Activated CD8-positive, alpha-beta memory T cell treated with anti-CD3 and anti-CD28 coated beads, Interleukin-2, amount 50 U/mL, for 48 hours (primary cell): Measurements from ENCODE around the gene VAPB.

ENCODE experiments used
- DNase-seq: peaks from one replicate; pipeline ENCODE4 v3.0.0-alpha.2; 2020

Gene VAPB

DNA sequence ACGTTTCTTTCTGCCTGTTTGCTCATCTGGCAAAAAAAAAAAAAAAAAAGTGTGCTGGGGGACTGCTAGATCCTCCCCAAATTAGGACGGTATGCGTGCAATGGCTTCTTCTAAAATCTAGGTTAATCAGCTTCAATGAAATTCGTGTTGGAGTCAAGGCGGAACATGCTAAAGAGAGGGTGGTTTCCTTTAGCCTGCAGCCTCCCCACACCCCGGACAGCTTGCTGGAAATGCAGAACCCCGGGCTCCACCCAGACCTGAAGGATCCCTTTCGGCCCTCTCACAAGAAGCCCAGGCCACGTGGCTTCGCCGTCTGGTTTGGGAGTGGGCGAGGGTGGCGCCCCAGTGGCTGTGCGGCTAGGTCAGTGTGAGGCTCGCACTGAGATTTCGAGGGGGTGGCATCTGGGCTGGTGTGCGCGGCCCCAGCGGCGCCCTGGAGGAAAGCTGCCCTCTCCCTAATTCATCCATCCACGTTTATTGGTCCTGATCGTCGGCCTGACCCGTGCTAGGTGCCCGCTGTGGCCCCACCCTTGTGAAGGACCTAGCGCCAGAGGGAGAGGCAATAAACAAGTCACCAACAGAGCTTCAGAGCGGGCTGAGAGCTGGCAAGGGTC is 77.2 kb downstream of the VAPB start:
- DNase-seq, result no peak

DNA sequence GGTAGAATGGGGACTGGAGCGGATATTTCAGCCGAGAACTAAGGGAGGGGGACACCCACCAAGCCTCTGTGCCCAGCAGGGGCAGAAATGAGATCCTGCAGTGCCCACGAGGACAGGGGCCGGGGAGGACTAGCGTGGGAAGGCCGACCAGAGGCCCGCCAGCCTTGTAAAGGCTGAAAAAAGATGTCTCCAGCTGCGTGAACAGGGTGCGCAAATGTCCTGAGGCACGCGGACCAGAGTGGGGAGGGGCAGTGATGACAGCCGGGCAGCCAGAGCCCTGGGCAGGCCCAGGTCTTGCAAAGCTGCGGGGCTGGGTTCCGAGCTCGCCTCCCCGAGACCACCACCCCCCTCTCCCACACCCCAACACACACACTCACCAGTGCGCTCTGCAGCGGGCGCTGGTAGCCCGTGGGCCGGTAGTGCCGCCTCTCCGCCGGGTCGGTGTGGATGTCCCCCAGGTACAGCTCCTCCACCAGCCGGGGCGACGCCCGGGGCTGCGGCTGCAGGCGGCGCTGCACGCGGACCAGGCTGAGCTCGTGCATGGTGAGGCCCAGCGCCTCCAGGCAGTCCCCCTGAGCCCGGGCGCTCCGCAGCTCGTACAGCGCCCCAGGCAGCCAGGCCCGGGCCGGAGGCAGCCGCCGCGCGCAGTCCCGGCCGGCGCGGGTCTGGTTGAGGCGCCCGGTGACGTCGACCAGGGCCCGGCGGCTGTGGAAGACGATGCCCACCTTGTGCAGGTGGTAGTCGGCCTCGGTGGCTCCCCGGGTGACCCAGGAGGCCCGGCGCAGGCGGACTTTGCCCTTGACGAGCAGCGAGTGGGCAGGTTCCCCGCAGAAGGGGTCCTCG is 77.9 kb downstream of the VAPB start:
- DNase-seq, result no peak

DNA sequence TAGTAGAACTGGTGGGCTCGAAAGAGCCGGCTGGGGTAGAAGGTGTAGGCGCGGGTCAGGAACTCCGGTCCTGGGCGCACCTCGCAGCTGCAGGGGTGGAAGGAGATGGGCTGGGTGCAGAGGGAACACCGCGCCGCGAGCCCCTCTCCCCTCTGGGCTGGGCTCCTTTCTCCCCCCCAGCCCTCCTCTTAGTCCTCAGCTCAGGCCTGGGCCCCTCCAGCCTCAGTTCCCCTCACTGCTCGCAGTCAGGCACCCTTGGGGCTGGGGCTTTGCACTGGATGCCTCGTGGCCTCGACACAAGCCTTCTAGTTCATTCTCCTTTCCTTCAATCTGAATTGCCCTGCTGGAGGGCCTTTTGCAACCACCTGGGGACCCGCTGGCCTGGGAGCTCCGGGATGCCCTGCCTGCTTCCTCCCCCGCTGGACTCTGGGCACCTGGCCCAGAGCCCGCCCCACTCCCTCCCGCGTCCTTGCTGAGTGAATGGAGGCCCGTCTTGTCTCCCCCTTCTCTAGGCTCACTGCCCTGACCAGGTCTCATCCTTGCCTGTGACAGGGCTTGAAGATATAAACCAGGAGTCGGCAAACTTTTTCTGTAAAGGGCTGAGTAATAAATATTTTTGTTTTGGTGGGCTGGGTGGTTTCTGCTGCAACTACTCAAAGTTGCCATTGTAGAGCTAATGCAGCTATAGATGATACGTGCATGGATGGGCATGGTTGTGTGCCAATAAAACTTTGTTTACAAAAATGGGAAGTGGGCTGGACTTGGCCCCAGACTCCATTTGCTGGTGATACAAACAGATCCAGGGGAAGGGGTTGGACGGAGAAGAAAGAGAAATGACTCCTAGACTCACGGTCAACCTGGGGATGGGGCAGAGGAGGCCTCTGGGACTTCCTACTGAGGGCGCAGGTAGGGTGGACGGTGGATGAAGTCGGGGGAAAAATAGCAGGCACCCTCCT is 78.8 kb downstream of the VAPB start:
- DNase-seq, result no peak

DNA sequence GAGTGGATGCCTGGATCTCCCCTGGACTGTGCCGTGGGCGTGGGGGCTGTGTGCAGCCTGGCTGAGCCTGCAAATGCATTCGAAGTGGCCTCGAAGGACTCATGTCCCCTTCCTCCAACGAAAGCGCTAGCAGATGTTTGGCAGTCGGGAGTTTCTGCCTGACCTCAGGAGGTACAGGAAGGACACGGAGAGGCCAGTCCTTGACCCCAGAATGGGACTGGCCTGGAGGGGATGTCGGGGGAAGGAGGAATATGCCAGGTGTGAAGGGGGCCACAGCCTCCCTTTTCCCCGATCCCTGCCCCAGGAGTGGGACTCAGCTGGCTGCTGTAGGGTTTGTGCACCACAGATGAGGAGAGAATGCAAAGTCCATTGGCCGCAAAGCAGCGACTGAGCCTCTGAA is 80.6 kb downstream of the VAPB start:
- no peak for DNase-seq

DNA sequence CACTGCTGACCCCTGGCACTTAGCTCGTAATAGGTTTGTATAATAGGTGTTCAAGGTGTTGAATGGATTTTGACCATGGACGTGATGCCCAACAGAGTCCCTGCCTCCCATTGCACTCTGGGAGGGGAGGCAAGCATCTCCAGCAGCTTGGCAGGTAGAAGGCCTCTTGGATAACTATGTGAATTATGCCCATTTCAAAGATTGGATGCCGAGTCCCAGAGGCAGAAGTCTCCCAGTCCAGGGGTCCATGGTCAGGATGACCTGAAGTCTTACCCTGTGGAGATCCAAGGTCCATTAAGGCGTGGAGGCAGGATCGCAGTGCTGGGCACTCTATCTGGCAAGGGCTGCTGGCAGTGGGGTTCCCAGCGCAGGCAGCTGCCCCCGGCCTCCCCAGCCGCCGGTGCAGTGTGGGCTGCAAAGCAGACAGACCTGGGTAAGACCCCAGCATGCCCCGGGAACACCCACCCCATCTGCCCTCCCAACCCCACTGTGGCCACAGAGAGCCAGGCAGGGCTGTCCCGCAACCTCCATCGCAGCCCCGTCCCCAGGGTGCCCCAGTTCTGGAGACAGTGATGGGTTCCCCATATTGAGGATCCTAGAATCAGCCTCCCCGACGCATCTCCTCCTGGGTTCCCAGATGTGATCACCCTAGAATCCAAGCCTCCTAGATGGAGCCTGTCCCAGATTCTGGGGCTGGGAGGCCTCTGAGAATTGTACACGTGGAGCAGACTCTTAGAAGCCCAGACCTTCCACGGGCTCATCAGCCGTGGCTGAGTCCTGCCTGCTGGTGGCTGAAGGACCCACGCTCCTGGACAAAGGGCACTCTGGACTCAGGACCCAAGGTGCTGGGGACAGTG is 81.5 kb downstream of the VAPB start:
- DNase-seq, result no peak

DNA sequence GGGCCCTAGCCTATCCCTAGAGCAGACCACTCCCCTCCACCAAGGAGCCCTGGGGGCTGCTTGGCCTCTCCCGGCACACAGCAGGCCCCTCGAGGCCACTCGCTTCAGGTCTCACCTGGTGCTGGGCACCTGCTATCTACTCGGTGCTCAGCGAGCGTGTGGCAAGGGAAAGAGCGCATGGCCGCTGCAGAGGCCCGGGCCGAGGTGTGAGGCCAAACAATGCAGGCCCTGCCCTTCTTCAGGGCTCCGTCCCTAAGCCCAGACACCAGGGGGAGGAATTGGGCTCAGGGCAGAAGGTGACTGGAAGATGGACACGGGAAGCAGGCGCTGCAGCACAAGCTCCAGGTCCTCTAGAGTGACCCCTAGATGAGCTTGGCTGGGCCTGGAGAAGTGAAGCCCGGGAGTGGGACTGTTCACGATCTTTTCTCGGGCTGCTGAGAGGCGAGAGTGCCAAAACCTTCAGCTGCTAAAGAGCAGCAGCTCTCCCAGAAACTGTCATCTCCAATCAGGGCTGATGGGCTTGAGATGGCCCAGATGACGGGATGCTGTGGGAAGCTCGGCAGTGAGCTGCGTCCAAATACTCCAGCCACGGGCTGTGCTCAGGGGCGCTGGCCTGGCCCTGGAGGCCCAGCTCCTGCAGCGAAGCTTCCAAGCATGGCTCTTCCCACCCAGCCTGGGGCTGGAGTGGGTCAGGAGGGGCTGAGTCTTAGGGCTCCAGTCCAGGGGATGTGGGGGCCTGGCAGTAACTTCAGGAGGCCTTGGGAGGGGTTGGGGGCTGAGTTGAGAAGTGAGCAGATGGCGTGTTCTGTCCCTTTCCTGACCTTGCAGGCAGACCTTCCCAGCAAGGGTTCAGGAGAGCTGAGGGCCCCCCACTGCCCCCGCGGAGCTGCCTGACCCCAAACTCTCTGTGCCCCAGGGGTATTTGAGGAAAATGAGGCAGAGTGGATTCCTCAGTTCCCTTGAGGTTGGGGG is 82.5 kb downstream of the VAPB start:
- DNase-seq, result no peak

DNA sequence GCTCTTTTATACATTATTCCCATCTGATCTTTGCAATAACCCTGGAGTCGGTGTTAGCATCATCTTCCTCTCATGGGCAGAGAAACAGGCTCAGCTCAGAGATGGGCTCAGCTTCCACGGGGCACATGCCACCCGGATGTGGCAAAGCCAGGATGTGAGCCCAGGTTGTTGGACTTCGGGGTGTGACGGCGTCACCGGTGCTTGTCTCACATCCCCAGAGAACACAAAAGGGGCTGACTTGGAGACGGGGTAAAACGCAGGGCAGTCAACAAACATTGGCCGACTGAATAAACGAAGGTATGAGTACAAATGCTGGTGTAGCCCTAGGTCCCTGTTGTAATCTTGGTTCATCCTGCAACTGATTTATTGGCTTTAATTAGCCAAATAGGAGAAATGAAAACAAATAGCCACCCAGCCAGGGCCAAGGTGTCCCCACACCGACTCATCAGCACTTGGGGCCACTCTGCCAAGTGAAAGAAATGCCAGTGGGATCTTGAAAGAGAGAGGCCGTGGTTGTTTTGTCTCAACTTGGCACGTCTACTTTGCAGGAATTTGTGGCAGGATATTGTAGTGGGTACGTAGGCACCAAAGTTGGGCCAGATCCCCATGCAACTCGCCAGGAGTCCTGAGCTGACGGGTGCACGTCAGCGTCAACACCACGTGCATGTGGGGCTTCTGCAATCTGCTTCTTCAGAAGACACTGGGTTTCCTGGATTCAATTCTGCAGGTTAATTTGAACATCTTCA is 83.4 kb downstream of the VAPB start:
- DNase-seq, result no peak

DNA sequence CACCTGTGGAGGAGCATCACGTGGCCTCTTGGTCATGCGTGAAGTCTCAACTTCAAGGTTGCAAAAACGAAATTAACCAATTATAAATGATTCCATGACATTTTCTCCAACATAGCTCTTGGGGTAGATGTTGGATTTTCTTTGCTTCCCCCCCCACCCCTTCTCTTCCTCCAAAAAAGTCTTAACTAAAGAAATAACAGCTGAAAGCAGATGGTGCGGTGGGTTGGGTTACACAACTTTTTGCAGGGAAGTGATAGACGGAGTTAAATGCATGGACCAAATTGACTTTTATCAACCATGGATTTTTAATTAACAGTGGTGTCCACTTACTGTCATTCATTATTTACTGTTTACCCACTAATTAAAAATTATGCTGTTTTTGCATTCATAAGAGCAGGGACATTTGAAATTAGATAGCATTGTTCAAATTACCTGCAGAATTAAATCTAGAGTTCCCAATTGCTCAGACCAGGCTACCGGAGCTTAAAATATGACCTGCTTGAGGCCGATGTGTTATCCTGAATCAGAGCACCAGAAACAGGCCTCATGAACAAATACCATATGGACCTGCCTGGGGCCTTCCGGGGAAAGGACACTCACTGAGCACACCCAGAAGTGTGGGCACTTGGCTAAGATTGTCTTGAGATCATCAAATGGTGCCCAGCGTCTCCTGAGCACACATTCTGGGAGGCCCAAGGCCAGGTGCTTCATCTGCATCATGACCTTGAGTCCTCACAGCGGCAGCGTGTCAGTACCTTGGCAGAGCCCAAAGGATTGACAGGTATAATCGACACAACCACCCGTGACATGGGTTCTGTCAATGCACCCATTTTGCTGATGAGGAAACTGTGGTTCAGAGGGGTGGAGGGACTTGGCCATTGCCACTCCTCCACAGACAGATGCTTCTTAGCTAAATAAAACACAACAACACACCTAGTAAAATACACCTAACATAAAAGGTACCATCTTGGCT is 84.7 kb downstream of the VAPB start:
- no peak for DNase-seq

DNA sequence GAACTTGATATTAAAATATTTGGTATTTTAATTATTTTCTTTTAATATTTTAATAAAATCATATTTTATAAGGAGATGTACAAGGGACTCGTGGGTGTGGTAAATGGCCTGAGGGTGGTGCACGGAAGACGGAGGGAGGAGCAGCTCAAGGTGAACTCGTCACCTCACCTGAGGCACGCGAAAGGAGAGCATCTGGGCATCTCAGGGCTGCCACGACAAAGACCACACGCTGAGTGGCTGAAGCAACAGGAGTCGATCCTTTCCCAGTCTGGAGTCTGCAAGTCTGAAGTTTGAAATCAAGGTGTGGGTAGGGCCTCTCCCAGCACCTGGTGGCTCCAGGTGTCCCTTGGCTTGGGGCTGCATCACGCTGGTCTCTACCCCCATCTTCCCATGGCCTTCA is 86.4 kb downstream of the VAPB start:
- DNase-seq, result no peak

DNA sequence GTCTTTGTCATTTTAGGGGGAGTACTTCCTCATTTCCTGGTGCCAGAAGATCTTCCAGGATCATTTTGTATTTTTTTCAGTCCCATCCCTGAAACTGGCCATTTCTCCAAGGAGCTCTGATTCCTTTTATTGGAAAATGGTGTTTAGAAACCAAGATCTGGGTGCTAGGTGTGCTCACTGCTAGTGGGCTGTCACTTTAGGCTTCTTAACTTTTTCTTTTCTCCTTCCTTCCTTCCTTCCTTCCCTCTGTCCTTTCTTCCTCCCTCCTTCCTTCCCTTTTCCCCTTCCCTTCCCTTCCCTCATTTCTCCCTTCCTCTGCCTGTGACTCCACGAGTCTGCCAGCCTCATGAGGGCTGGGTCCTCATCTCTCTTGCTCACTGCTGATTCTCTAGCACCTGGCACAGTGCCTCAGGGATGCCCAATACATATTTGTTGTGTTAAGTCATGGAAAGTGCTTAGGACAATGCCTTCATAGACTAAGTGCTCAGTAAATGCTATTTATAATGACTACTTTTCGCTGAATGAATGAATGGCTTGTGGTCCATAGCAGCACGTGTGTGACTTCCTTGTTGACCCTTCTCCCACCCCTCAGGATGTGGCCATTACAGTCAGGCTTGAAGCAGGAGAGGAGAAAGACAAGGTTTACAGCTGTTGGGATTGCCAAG is 89.2 kb downstream of the VAPB start:
- no peak for DNase-seq

DNA sequence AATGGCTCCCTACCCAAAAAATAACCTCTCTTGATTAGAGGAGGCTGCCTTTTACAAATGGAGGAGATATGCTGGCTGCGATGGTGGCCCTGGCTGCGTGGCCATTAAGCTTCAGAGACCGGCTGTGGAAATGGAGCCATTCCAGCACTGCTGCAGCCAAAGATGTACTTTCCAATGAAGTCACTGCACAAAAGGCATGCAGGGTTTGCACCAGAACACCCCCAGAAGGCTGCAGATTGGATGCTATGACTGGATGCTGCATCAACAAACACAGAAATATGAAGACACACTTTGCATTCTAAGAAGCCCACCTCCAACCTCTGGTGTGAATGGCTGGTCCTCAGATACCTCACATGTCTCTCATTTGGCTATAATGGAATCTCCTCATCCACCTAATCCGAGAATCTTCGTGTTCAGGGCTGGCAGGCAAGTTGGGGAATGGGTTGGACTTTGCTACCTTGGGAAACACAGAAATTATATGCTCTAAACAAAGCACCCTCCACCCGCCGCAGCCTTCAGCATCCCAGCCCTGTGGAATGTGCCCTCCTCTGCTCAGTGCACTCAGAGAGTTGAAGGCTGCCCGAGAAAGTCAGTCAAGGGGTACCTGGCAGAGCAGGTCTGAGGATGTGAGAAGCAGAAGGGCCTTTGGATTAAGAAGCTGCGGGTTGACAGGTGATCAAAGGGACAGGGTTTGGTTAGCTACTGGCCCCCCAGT is 90.9 kb downstream of the VAPB start:
- no peak for DNase-seq

DNA sequence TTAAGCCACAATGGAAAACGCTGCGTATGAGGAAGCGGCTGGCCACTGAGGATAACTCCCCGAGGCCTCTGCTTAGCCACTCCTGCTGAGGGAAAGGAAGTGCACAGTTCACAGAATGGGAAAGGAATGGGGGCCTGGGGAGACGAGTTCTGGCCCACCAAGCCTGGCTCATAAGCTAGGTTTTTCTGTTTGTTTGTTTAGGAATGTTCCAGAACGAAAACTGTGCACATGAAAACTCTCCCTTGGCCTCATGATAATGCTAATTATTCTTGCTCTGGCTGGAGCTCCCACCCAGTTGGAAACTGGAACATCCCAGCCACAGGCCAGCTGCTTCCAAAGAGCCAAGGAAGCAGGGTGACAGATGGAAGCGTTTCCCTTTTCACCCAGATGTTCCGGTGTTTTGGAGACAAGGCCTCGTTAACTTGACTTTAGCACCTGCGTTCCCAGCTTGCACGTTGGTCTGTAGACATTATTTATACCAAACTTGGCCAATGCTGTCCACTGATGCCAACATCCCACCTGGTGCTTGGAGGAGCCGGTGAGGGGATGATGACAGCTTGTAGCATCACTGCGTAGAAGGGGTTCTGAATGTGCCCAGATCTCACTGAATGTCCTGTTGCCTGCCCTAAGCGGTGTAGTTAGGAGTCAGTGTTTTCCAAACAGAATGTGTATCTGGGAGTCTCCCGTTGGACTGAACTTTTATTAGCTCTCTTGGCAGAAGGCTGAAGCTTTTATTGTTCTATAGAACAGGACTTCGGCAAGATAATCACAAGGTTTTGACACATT is 91.7 kb downstream of the VAPB start:
- no peak for DNase-seq

DNA sequence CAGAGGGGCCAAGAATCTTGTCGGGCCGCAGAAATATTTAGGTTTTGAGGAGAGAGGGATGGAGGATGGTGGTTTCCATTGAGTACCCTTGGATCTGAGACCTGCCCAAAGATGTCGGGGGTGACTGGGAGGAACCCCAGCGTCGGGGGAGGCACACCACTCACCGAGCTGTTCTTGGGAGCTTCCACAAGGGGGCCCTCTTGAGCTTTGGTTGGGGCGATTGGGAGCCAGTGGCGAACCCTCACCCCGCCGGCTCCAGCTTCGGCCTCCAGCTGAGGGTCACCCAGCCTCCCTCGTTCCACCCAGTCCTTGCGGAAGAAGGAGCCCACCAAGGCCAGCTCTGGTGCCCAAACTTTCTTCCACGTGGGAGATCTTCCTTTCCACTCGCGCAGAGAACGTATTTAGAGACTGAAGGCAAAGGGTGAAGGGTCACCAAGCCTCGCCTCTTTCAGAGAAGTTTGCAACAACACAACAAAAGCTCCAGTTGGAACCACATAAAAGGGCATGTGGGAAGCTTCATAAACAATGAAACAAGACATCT is 92.5 kb downstream of the VAPB start:
- DNase-seq, result peak; percentile 87

DNA sequence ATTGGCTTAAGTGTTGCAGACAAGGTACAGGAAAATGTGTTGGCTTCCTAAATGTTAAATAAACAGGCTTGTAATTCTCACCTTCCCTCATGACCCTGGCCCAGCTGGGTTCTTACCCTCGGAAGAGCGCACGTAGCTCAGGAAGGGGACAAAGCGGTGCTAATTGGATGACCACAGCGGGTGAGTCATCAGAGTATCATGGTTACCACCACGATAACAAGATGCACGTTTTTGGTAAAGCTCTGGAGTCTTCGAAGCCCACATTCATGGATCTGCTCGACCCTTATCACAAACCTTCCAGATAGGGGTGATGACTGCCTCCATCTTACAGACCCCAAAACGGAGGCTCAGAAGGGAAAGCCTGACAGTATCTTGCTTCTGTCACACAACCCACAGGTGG is 93.4 kb downstream of the VAPB start:
- no peak for DNase-seq

DNA sequence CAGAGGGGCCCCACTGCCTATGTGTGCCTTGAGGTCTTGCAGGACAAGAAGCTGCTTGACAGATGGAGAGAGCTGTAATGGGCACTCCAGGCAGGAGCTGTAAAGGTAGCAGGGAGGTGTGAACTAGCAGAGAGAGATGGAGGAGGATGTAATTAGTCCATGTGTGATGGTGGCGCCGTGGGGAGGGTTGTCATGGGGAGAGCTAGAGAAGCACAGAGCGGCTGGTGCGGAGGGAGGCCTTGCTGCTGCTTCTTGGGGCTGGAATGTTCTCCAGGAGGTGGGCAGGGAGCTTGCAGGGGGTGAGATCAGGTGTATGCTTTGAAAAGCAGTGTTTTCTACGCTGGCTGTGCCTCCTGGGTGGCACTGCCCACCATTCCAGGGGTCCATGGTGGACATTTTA is 94.0 kb downstream of the VAPB start:
- DNase-seq, result no peak

DNA sequence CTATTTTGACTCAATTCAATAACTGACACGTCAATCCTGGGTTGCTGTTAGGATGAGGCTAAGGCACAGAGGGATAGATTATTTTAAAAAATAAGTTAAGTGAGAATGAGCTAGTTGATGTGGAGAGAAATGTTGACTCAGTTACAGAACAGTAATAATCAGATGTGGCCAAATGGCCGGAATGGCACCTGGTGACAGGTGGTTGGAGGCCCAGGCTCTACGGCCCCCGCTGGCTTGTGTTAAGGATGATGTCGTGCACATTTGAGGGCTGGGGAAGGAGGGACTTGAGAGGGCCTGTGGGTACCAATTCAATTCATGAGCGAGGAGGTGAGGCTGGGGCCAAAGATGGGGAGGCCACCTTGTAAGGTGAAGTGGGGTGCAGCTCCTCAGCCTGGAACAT is 94.4 kb downstream of the VAPB start:
- no peak for DNase-seq

DNA sequence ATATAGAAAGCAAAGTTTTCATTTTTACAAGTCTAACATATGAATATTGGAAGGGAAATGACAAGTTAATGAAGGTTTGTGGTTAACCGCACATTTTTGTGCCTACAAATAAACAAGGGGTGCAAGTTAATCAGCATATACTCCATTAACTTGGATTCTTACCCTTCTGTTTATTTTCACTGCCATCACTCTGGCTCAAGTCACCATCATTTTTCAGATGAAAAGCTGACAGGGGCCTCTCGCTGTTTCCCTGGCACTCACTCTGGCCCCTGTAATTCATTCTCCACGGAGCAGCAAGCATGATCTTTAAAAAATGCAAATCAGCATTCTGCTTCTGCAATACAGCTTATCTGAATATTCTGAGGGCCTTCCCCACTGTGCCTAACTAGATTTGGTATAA is 96.4 kb downstream of the VAPB start:
- no peak for DNase-seq
